ENCODE results near the gene AMER3.

The AMER3 gene

GRCh38 chr2:130735200-130735599 is 20.1 kb upstream of the AMER3 start:
- TF ChIP-seq PATZ1 (CRISPR knock-in tag; IDR thresholded peaks at IDR 0.05; ENCODE audit: borderline replicate concordance) (no peak), PPARA (CRISPR knock-in tag; IDR thresholded peaks at IDR 0.05; ENCODE audit: borderline replicate concordance) (no peak), BACH2 (CRISPR knock-in tag; IDR thresholded peaks at IDR 0.05; ENCODE audit: borderline replicate concordance) (no peak), ARNTL (CRISPR knock-in tag; IDR thresholded peaks at IDR 0.05; ENCODE audit: borderline replicate concordance, low read depth) (no peak), TOX (CRISPR knock-in tag; IDR thresholded peaks at IDR 0.05; ENCODE audit: borderline replicate concordance) (no peak)
- ATAC-seq = no peak

GRCh38 chr2:130736487-130736886 is 18.9 kb upstream of the AMER3 start:
- TF ChIP-seq CSRNP3 (CRISPR knock-in tag; IDR thresholded peaks at IDR 0.05) = no peak
- TF ChIP-seq TSHZ2 (CRISPR knock-in tag; IDR thresholded peaks at IDR 0.05) = no peak
- TF ChIP-seq ISL1 (CRISPR knock-in tag; IDR thresholded peaks at IDR 0.05) = no peak
- ATAC-seq = no peak

GRCh38 chr2:130737592-130737991 is 17.7 kb upstream of the AMER3 start:
- TF ChIP-seq ZFP30 (CRISPR knock-in tag; IDR thresholded peaks at IDR 0.05) (no peak), CSDC2 (CRISPR knock-in tag; IDR thresholded peaks at IDR 0.05) (no peak), ZNF70 (CRISPR knock-in tag; IDR thresholded peaks at IDR 0.05) (no peak), TSHZ2 (CRISPR knock-in tag; IDR thresholded peaks at IDR 0.05) (no peak), ZC3H10 (CRISPR knock-in tag; IDR thresholded peaks at IDR 0.05) (no peak), TCF4 (CRISPR knock-in tag; IDR thresholded peaks at IDR 0.05; ENCODE audit: borderline replicate concordance) (no peak), ZNF8 (CRISPR knock-in tag; IDR thresholded peaks at IDR 0.05) (no peak), CSRNP3 (CRISPR knock-in tag; IDR thresholded peaks at IDR 0.05) (no peak), ZFP3 (CRISPR knock-in tag; IDR thresholded peaks at IDR 0.05) (no peak), BACH2 (CRISPR knock-in tag; IDR thresholded peaks at IDR 0.05; ENCODE audit: borderline replicate concordance) (no peak), GLIS3 (CRISPR knock-in tag; IDR thresholded peaks at IDR 0.05) (no peak), TOX (CRISPR knock-in tag; IDR thresholded peaks at IDR 0.05; ENCODE audit: borderline replicate concordance) (no peak), PATZ1 (CRISPR knock-in tag; IDR thresholded peaks at IDR 0.05; ENCODE audit: borderline replicate concordance) (no peak), CREB5 (CRISPR knock-in tag; IDR thresholded peaks at IDR 0.05; ENCODE audit: low read depth) (no peak), POU6F1 (CRISPR knock-in tag; IDR thresholded peaks at IDR 0.05; ENCODE audit: borderline replicate concordance, low read depth) (no peak), ZNF565 (CRISPR knock-in tag; conservative IDR thresholded peaks at IDR 0.05; ENCODE audit: low read depth) (no peak), RARB (CRISPR knock-in tag; IDR thresholded peaks at IDR 0.05) (no peak), PPARA (CRISPR knock-in tag; IDR thresholded peaks at IDR 0.05; ENCODE audit: borderline replicate concordance) (no peak), OSR1 (CRISPR knock-in tag; IDR thresholded peaks at IDR 0.05) (no peak), SNAI2 (CRISPR knock-in tag; IDR thresholded peaks at IDR 0.05) (no peak)
- no peak for ATAC-seq
